Measurements from ENCODE around the gene ACTN1.

ACTN1 gene

DNA sequence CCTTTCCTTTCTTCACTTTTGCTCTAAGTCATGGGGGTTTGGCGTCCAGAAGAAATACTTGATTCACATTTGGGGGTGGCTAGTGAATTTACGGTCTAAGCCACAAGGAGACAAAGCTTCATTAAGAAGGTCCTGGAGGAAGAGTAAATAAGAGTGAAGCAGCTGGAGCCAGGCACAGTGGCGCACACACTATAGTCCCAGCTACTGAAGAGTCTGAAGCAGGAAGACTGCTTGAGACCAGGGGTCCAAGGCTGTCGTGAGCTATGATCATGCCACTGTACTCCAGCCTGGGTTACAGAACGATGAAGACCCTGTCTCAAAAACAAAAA lies 23.3 kb downstream of the ACTN1 start:
- TF ChIP-seq, protein P1, sequence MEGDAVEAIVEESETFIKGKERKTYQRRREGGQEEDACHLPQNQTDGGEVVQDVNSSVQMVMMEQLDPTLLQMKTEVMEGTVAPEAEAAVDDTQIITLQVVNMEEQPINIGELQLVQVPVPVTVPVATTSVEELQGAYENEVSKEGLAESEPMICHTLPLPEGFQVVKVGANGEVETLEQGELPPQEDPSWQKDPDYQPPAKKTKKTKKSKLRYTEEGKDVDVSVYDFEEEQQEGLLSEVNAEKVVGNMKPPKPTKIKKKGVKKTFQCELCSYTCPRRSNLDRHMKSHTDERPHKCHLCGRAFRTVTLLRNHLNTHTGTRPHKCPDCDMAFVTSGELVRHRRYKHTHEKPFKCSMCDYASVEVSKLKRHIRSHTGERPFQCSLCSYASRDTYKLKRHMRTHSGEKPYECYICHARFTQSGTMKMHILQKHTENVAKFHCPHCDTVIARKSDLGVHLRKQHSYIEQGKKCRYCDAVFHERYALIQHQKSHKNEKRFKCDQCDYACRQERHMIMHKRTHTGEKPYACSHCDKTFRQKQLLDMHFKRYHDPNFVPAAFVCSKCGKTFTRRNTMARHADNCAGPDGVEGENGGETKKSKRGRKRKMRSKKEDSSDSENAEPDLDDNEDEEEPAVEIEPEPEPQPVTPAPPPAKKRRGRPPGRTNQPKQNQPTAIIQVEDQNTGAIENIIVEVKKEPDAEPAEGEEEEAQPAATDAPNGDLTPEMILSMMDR (conservative IDR thresholded peaks at IDR 0.05) = no peak
- H3K27ac ChIP-seq = no peak overlapping the region

DNA sequence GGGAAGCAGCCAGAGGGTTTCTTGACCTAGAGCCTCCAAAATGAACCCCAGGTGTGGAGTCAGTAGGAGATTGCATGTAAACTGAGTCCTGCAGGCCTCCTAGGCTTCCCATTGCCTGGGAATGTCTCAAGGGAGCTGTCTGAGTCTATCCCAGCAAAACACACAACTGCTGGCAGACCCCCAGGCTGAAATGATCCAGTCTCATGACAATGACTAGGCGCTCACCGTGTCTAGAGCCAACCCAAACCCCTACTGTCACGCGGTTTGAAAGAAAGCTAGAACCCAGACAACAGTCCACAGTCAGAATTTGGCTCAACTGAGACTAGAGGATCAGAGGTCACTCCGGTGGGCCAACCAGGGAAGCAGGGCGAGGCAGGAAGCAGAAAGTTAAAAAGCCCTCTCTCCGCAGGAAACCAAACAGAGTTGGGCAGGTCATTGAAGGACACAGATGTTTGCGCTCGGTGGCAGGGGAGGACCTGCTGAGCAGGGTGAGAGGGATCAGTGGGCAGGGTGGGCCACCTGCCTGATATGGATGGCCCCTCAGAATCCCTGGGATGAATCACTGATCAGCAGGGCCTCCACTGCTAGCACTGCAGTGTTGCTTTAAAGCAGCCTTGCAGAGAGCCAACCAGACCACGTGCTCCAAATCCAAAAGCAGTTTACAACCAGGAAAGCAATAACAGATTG lies 23.8 kb downstream of the ACTN1 start:
- TF ChIP-seq, protein P1 (conservative IDR thresholded peaks at IDR 0.05) = no peak
- no peak overlapping the region for H3K27ac ChIP-seq

DNA sequence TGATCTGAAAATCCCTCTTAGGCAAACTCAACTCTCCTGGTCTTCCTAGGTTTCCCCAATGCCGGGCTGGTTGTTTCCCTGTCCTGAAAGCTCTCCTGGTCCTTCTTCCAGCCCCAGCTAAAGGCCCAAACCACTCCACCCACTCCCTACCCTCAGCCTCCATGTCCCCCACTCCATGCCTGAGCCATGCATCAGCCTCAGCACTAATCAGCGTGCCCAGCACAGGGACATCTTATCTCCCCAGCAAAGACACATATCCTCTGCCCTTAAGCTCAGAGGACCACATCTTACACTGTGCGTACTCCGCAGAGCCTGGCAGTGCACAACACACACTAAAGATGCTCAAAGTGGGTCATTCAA lies 25.9 kb downstream of the ACTN1 start:
- H3K27ac ChIP-seq = no peak overlapping the region
- TF ChIP-seq, protein P1 (conservative IDR thresholded peaks at IDR 0.05) = no peak

DNA sequence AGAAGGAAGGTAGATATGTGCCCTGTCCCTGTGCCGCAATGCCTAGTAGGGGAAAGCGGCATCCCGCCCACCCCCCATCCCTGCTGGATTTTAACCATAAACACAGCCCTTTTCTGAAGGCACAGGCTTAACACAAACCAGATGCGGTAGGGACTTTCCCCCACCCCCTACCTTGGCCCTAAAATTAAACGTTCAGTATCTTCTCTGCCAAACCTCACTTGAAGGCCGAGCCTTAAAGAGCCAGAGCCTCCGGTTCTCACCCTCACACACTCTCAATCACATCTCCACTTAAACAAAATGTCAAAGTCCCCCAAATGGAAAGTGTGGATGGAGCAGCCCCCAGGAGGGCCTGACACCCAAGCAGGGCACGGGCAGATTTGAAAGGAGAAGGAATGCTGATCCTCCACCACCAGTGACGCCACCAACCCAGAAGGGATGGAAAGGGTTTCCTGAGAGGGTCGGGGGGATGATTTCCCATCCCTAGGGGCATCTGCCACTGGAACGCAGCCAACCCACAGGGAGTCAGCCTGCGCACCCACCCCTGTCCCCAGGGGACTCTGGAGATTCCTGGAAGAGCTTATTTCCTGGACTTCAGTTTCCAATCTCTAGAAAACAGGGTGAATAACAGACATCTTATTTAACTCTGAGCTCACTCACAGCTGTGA lies 26.4 kb downstream of the ACTN1 start:
- TF ChIP-seq, protein P1 (conservative IDR thresholded peaks at IDR 0.05) = no peak
- no peak overlapping the region for H3K27ac ChIP-seq

DNA sequence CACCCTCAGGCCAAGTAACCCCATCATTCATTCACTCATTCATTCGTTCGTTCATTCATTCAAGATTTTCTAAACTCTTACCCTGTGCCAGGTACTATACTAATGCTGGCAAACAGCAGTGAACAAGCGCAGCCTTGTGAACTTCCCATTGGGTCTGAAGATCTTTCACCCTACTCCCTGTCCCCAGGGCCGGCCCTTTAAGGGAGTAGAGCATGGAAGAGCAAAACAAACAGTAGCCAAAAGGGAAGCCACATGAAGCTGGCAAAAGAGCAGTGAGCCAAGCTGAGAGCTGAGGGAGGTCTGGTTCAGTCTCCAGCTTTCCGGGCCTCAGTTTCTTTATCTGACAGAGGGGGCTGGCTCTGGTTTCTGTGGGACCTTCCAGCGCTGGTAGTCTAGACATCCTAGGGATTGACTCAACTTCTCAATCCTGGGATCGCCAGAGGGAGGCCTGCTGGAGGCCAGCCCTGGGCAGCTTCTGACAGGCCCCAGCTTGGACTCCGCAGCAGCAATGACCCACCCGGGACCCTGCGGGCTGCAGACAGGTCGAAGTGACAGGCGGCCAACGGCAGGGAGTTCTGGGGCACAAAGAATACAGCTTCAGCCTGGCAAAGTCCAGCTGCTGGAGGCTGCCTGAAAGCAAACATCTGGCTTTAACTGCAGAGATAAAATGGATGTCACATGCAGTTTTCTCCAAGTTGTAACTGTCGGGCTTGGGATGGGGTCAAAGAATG lies 27.1 kb downstream of the ACTN1 start:
- TF ChIP-seq, protein P1 (conservative IDR thresholded peaks at IDR 0.05) = no peak
- no peak overlapping the region for H3K27ac ChIP-seq

DNA sequence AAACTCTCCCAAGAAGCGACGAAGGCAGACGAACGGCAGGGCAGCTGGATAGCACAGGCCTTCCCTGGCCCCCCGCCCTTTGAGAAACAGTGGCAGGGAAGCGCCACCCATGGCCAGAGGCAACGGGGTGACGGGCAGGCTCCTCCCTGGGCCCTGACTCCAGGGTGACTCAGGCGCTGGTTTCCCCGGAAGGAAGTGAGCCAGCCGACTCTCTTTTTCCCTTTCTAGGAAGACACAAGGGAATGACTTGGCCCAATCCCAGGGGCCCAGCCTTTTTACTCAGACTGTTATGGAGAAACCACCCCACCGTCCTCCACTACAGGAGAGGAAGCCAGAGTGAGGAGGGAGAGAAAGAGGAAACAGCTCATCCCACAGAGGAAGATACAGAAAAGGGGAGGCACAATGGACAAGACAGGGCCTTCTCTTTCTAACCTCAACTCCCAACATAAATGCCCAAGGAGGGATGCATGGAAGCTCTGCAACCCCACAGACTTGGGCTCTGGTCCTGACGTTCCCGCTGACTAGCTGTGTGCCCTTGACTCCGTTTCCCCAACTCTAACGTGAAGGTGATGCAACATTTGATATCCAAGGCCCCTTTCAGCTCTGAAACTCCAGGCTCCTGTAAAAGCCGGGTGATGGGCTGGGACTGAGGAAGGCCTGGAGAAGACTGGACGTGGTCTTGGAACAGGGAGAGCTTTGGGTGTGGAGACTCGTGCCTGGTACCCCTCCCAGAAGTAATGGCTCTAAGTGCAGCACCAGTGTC lies 27.9 kb downstream of the ACTN1 start:
- TF ChIP-seq, protein P1 (conservative IDR thresholded peaks at IDR 0.05) = no peak

DNA sequence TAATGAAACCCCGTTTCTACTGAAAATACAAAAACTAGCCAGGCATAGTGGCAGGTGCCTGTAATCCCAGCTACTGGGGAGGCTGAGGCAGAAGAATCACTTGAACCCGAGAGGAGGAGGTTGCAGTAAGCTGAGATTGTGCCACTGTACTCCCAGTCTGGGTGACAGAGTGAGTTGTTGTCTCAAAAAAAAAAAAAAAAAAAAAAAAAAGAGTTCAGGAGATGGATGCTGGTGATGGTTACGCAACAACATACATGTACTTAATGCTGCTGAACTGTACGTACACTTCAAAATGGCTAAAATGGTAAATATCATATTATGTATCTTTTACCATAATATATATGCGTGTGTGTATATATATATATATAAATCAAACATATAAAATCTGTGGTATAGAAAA lies 29.0 kb downstream of the ACTN1 start:
- TF ChIP-seq, protein P1 (conservative IDR thresholded peaks at IDR 0.05) = no peak

More for the DNA sequence above, 27.9 kb downstream of the ACTN1 start:
- no peak overlapping the region for H3K27ac ChIP-seq

More for the DNA sequence above, 29.0 kb downstream of the ACTN1 start:
- H3K27ac ChIP-seq = no peak overlapping the region

Measured in VCaP (cell line).